HG03196 (cell line): Measurements from ENCODE around the gene ASH1L.
"Not testable (repeated sequence)": the region's sequence is repeated elsewhere in the genome, so short reads cannot be mapped to it uniquely, and the experiment has no call there.

ENCODE experiments used
- ATAC-seq: cut with Tn5 transposase; IDR thresholded peaks from one replicate; pipeline ENCODE4 v1.9.1; 2021; ENCODE audit not compliant: unreplicated experiment

ASH1L gene

GRCh38 chr1:155339515-155340097 lies 223.0 kb downstream of the ASH1L start:
- ATAC-seq = no peak

- no peak for ATAC-seq
These were observed 227.6 kb downstream of the ASH1L start for GRCh38 chr1:155334962-155335361.

GRCh38 chr1:155329980-155330598 lies 232.5 kb downstream of the ASH1L start:
- no peak for ATAC-seq

GRCh38 chr1:155328856-155329255 lies 233.7 kb downstream of the ASH1L start:
- not testable (repeated sequence) for ATAC-seq

GRCh38 chr1:155327981-155328380 lies 234.6 kb downstream of the ASH1L start:
- no peak for ATAC-seq

GRCh38 chr1:155326631-155327037 lies 236.0 kb downstream of the ASH1L start:
- ATAC-seq = no peak

- no peak for ATAC-seq
These were observed 236.5 kb downstream of the ASH1L start for GRCh38 chr1:155326020-155326526.

GRCh38 chr1:155325603-155325893 lies 237.1 kb downstream of the ASH1L start:
- ATAC-seq = no peak

- no peak for ATAC-seq
These were observed 237.6 kb downstream of the ASH1L start for GRCh38 chr1:155324717-155325602.

GRCh38 chr1:155324037-155324716 lies 238.4 kb downstream of the ASH1L start:
- ATAC-seq = peak; percentile 50

GRCh38 chr1:155323729-155324036 lies 238.9 kb downstream of the ASH1L start:
- peak; percentile 41 for ATAC-seq

GRCh38 chr1:155322953-155323728 lies 239.5 kb downstream of the ASH1L start:
- ATAC-seq = no peak

GRCh38 chr1:155322571-155322952 lies 240.0 kb downstream of the ASH1L start:
- no peak for ATAC-seq

GRCh38 chr1:155321639-155322503 lies 240.7 kb downstream of the ASH1L start:
- no peak for ATAC-seq

GRCh38 chr1:155320661-155321617 lies 241.7 kb downstream of the ASH1L start, which contains the start of gene RUSC1:
RUSC1 (plus strand) TSS chr1:155320894; CDS start chr1:155321774, 880 bp downstream.
- ATAC-seq = no peak

GRCh38 chr1:155320252-155320651 lies 242.4 kb downstream of the ASH1L start:
- no peak for ATAC-seq

- no peak for ATAC-seq
These were observed 243.1 kb downstream of the ASH1L start for GRCh38 chr1:155319536-155319935.

- ATAC-seq = no peak
These were observed 244.5 kb downstream of the ASH1L start for GRCh38 chr1:155318082-155318481.

- no peak for ATAC-seq
These were observed 245.7 kb downstream of the ASH1L start for GRCh38 chr1:155316922-155317321.
